Natural killer cell (primary cell): ENCODE results near the gene LHX6. TPM values are rescaled to one million over a fixed set of nuclear protein-coding genes. Genes with fewer than 3 reads are reported as not detected.

ENCODE experiments used
- ATAC-seq, 3 donors: fragments of 150-1000 bp in 2 of 3; fragments of 200-7000 bp in 1 of 3; cut with Tn5 transposase; 1 replicate in 1 of 3; 2 replicates in 2 of 3; pipeline ENCODE4 v1.10.0; 2021; ENCODE audit warnings: mild to moderate bottlenecking in 2 of 3, moderate library complexity in 2 of 3
- DNase-seq, 2 donors: peaks; one replicate each; pipeline versions ENCODE4 v3.0.0 to v3.0.0-alpha.2; 2013 to 2021; ENCODE audit warnings: mixed read lengths in 1 of 2
- H3K27ac ChIP-seq: one replicate; pipeline ENCODE4 v1.5.1; 2013; ENCODE audit warnings: mild to moderate bottlenecking, low read length
- H3K27me3 ChIP-seq: one replicate; pipeline ENCODE4 v1.6.1; 2013; ENCODE audit warnings: low read length; ENCODE audit not compliant: control insufficient read depth, insufficient read depth
- H3K36me3 ChIP-seq: one replicate; pipeline ENCODE4 v1.6.1; 2013; ENCODE audit warnings: low read length; ENCODE audit not compliant: control insufficient read depth, insufficient read depth
- H3K4me1 ChIP-seq: one replicate; pipeline ENCODE4 v1.6.1; 2013; ENCODE audit warnings: low read length; ENCODE audit not compliant: control insufficient read depth, insufficient read depth
- H3K4me3 ChIP-seq: one replicate; pipeline ENCODE4 v1.5.1; 2013; ENCODE audit warnings: low read length
- H3K9me3 ChIP-seq: one replicate; pipeline ENCODE4 v1.6.1; 2013; ENCODE audit warnings: low read length; ENCODE audit not compliant: control insufficient read depth, insufficient read depth
- H3K27ac Mint-ChIP-seq, 2 donors: one replicate each; pipeline ENCODE4 v1.8.0; 2022; ENCODE audit warnings: mild to moderate bottlenecking in 2 of 2, mixed read lengths in 2 of 2, moderate library complexity in 1 of 2
- H3K27me3 Mint-ChIP-seq, 2 donors: one replicate each; pipeline ENCODE4 v1.8.0; 2022; ENCODE audit warnings: low read depth in 2 of 2, mixed read lengths in 2 of 2
- H3K36me3 Mint-ChIP-seq: one replicate; pipeline ENCODE4 v1.8.0; 2022; ENCODE audit warnings: mixed read lengths
- H3K4me1 Mint-ChIP-seq, 2 donors: one replicate each; pipeline ENCODE4 v1.8.0; 2022; ENCODE audit warnings: mixed read lengths in 2 of 2
- H3K4me3 Mint-ChIP-seq: one replicate; pipeline ENCODE4 v1.8.0; 2022; ENCODE audit warnings: mild to moderate bottlenecking, moderate library complexity, mixed read lengths
- H3K9me3 Mint-ChIP-seq, 2 donors: one replicate each; pipeline ENCODE4 v1.8.0; 2022; ENCODE audit warnings: mixed read lengths in 2 of 2
- CTCF ChIP-seq: fragments of 200-600 bp; IDR thresholded peaks from one replicate; pipeline ENCODE4 v1.8.0; 2022; ENCODE audit warnings: antibody characterized with exemption
- WGBS: methylation state at CpG from one replicate; pipeline ENCODE4 v1.1.7; 2013; ENCODE audit warnings: missing lambda C conversion rate; ENCODE audit not compliant: insufficient coverage; 5-methylcytosine and 5-hydroxymethylcytosine counted together
- intact Hi-C: fragments of 100-400 bp; cut with micrococcal nuclease; formaldehyde crosslinking; loops from one replicate; pipeline ENCODE4 v1.14.2; 2022
- total RNA-seq, 4 donors: library from RNA; stranded (reverse); fragments of 120-200 nt in 1 of 4; gene quantifications; one replicate each; pipeline versions ENCODE4 v1.2.3 to v1.2.4, GENCODE V29; 2013 to 2022

The LHX6 gene
- total RNA-seq, 3 donors from 2014 or later (not counting 1 experiment from before 2014, with no cell fraction given), result not detected

GRCh38 chr9:122216138-122216797, 12.5 kb downstream of the LHX6 start:
- H3K9me3 ChIP-seq, result no peaks in the 10 kb centered on the region
- DNase-seq (no peak), ATAC-seq (no peak)
- no peak overlapping the region for H3K4me3 ChIP-seq
- H3K4me1 ChIP-seq, result peaks cover 29% of the 10 kb centered on the region
- no peak for TF ChIP-seq CTCF
- no peaks in the 10 kb centered on the region for H3K9me3 Mint-ChIP-seq
- no peak overlapping the region for H3K27ac ChIP-seq
- H3K36me3 ChIP-seq, result no peaks in the 10 kb centered on the region
- no peak overlapping the region for H3K4me3 Mint-ChIP-seq
- WGBS, result 87% methylated on average over 4 of the region's 4 CpGs
- intact Hi-C loops, result no loop called here
- peaks cover 22 to 33% of the 10 kb centered on the region in 2 donors for H3K4me1 Mint-ChIP-seq
- H3K27me3 Mint-ChIP-seq, result peaks cover 74 to 75% of the 10 kb centered on the region in 2 donors
- no peaks in the 10 kb centered on the region for H3K36me3 Mint-ChIP-seq
- H3K27me3 ChIP-seq, result peaks cover 44% of the 10 kb centered on the region
- H3K27ac Mint-ChIP-seq, result no peak overlapping the region

- H3K4me3 ChIP-seq, result no peak overlapping the region
- peaks cover 29% of the 10 kb centered on the region for H3K4me1 ChIP-seq
- TF ChIP-seq CTCF, result no peak
- intact Hi-C loops, result no loop called here
- peaks cover 22 to 33% of the 10 kb centered on the region in 2 donors for H3K4me1 Mint-ChIP-seq
- no peaks in the 10 kb centered on the region for H3K36me3 Mint-ChIP-seq
- DNase-seq, result no peak
- no peak for ATAC-seq
- H3K27me3 ChIP-seq, result peaks cover 39% of the 10 kb centered on the region
- H3K4me3 Mint-ChIP-seq, result no peak overlapping the region
- no peak overlapping the region for H3K27ac Mint-ChIP-seq
- peaks cover 70 to 74% of the 10 kb centered on the region in 2 donors for H3K27me3 Mint-ChIP-seq
- H3K36me3 ChIP-seq, result no peaks in the 10 kb centered on the region
- H3K9me3 Mint-ChIP-seq, result no peaks in the 10 kb centered on the region
- H3K27ac ChIP-seq, result no peak overlapping the region
- 100% methylated on average over 1 of the region's 1 CpG for WGBS
- no peaks in the 10 kb centered on the region for H3K9me3 ChIP-seq
Measured at GRCh38 chr9:122215663-122216062, 13.1 kb downstream of the LHX6 start.

- Mint-ChIP-seq H3K27me3 (peaks cover 61 to 62% of the 10 kb centered on the region in 2 donors), H3K9me3 (no peaks in the 10 kb centered on the region), H3K4me3 (peak overlapping the region; percentile 77), H3K4me1 (peaks cover 16 to 30% of the 10 kb centered on the region in 2 donors), H3K36me3 (no peaks in the 10 kb centered on the region), H3K27ac (no peak overlapping the region)
- TF ChIP-seq CTCF, result no peak
- no peak for ATAC-seq
- intact Hi-C loops, result no loop called here
- H3K9me3 ChIP-seq, result no peaks in the 10 kb centered on the region
- no peak overlapping the region for H3K27ac ChIP-seq
- H3K36me3 ChIP-seq, result no peaks in the 10 kb centered on the region
- peaks cover 30% of the 10 kb centered on the region for H3K27me3 ChIP-seq
- H3K4me1 ChIP-seq, result peaks cover 22% of the 10 kb centered on the region
- 93% methylated on average over 9 of the region's 9 CpGs for WGBS
- DNase-seq, result no peak
- H3K4me3 ChIP-seq, result no peak overlapping the region
Measured at GRCh38 chr9:122214507-122214906, 14.2 kb downstream of the LHX6 start.
